BLaER1 (cell line): ENCODE data around the gene SPATA13.
"Not testable (repeated sequence)": the region's sequence is repeated elsewhere in the genome, so short reads cannot be mapped to it uniquely, and the experiment has no call there.

Experiments
- H3K27ac ChIP-seq: shearing (Covaris generic); formaldehyde crosslinking; 2 replicates; pipeline ENCODE4 v1.8.1; 2022
- H3K27me3 ChIP-seq: shearing (Covaris generic); formaldehyde crosslinking; 2 replicates; pipeline ENCODE4 v1.8.1; 2022
- H3K36me3 ChIP-seq: shearing (Covaris generic); formaldehyde crosslinking; 2 replicates; pipeline ENCODE4 v1.8.1; 2022
- H3K4me1 ChIP-seq: shearing (Covaris generic); formaldehyde crosslinking; 2 replicates; pipeline ENCODE4 v1.8.1; 2022
- H3K4me2 ChIP-seq: shearing (Covaris generic); formaldehyde crosslinking; 2 replicates; pipeline ENCODE4 v1.8.1; 2022
- H3K4me3 ChIP-seq: shearing (Covaris generic); formaldehyde crosslinking; 2 replicates; pipeline ENCODE4 v1.8.1; 2022
- H3K9ac ChIP-seq: shearing (Covaris generic); formaldehyde crosslinking; 2 replicates; pipeline ENCODE4 v1.8.1; 2022
- H3K9me3 ChIP-seq: shearing (Covaris generic); formaldehyde crosslinking; 2 replicates; pipeline ENCODE4 v1.8.1; 2022
- H4K20me1 ChIP-seq: shearing (Covaris generic); formaldehyde crosslinking; 2 replicates; pipeline ENCODE4 v1.8.1; 2022
- Cebpa-rat ChIP-seq: shearing (Covaris generic); IDR thresholded peaks from 2 replicates; pipeline ENCODE4 v1.8.1; 2022

SPATA13 gene

DNA sequence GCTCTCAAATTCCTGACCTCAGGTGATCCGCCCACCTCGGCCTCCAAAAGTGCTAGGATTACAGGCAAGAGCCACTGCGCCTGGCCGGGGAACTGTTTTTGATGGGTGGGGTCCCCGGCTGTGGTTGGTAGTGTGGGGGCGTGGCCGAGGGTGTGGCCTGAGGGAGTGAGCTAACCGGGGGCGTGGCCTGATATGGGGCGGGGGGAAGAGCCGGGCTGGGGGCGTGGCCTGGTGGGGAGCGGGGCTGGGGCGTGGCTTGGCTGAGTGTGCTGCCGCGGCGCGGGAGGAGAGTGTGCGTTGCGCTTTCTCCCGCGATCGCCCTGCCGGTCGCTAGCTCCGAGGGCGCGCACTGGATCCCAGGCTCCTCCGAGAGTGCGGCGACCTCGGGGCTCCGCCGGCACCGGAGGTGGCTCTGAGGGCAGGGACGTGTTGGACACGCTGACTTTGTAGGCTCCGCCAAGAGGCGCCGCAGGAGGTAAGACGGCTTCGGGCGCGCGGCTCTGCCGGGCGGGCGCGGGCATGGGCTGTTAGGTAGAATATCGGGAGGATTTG is at the start of gene SPATA13:
Gene SPATA13, plus strand, starts transcription at position 263 of the 552 bp plus-strand sequence. CDS start 62,210 bp downstream, outside the sequence.
- peaks cover 37% of the 10 kb centered on the region for H3K4me1 ChIP-seq
- H3K27me3 ChIP-seq, result peaks cover 16% of the 10 kb centered on the region
- peak within 1 kb of the TSS; percentile 87 for H3K4me3 ChIP-seq
- H3K4me2 ChIP-seq, result peak within 1 kb of the TSS; percentile 98
- H3K27ac ChIP-seq, result peak within 1 kb of the TSS; percentile 72
- no peaks in the 10 kb centered on the region for H3K36me3 ChIP-seq
- H3K9me3 ChIP-seq, result no peaks in the 10 kb centered on the region
- no peak for TF ChIP-seq Cebpa-rat
- peak within 1 kb of the TSS; percentile 84 for H3K9ac ChIP-seq
- H4K20me1 ChIP-seq, result peaks cover 44% of the 10 kb centered on the region

DNA sequence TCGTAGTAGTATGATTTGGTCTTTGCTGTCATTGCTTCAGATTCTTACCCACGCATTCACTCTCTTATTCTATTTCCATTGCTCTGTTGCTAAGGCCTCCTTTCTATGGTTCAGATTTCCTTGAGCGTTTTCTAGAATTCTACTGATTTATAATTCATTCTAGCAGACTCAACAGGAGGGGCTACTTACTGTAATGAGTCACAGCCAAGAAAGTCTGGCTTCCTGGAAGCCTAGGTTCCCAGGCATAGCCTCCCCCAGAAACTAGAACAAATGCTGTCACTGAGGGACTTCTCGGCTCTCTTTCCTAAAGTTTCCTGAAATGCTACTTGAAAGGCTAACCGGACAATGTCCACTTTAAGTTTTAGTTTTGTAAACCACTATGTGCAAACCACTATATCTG is 47.7 kb upstream of the SPATA13 start:
- no peak for TF ChIP-seq Cebpa-rat
- H3K4me3 ChIP-seq, result no peak overlapping the region
- no peak overlapping the region for H3K27ac ChIP-seq

DNA sequence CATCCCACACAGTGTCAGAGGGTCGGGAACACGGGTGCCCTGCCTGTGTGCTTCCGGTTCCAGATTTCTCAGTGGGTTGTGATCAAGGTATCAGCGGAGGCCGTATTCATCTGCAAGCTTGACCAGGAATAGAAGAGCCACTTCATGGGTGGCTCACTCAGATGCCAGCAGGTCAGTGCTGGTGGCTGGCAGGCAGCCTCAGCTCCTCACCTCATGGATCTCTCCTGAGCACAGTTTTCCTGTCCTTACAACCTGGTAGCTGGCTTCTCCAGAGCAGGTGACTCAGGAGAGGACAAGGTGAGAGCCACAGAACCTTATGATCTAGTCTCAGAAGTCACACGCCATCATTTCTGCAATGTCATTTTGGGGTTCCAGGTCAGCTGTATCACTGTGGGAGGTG is 44.8 kb upstream of the SPATA13 start:
- H3K27ac ChIP-seq, result no peak overlapping the region
- TF ChIP-seq Cebpa-rat, result no peak
- no peak overlapping the region for H3K4me3 ChIP-seq
- H3K4me2 ChIP-seq, result no peak overlapping the region
- H3K36me3 ChIP-seq, result no peaks in the 10 kb centered on the region
- H3K27me3 ChIP-seq, result no peaks in the 10 kb centered on the region
- H4K20me1 ChIP-seq, result no peaks in the 10 kb centered on the region
- H3K4me1 ChIP-seq, result no peaks in the 10 kb centered on the region
- no peak overlapping the region for H3K9ac ChIP-seq
- no peaks in the 10 kb centered on the region for H3K9me3 ChIP-seq

More for the DNA sequence above, 47.7 kb upstream of the SPATA13 start:
- H3K4me2 ChIP-seq, result no peak overlapping the region
- no peaks in the 10 kb centered on the region for H3K9me3 ChIP-seq
- no peak overlapping the region for H3K9ac ChIP-seq
- H3K4me1 ChIP-seq, result no peaks in the 10 kb centered on the region
- no peaks in the 10 kb centered on the region for H4K20me1 ChIP-seq
- H3K27me3 ChIP-seq, result no peaks in the 10 kb centered on the region
- no peaks in the 10 kb centered on the region for H3K36me3 ChIP-seq

DNA sequence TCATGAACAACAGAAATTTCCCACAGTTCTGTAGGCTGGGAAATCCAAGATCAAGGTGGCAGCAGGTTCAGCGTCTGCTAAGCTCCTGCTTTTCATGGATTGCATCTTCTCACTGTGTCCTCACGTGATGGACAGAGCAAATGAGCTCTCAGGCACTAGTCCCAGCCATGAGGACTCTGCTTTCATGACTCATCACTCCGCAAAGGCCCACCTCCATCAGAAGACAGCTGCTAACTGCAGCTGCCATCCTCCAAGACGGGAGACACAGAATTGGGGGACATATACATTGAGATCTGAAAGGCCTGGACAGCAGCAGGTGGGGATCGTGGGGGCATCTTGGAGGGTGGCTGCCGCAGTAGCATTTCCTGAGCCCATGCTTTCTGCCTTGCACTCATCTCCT is 44.4 kb upstream of the SPATA13 start:
- Histone ChIP-seq H3K9me3 (no peaks in the 10 kb centered on the region), H3K4me1 (no peaks in the 10 kb centered on the region), H3K4me2 (no peak overlapping the region), H4K20me1 (no peaks in the 10 kb centered on the region), H3K9ac (no peak overlapping the region), H3K27ac (no peak overlapping the region), H3K4me3 (no peak overlapping the region), H3K36me3 (no peaks in the 10 kb centered on the region), H3K27me3 (no peaks in the 10 kb centered on the region)
- no peak for TF ChIP-seq Cebpa-rat

DNA sequence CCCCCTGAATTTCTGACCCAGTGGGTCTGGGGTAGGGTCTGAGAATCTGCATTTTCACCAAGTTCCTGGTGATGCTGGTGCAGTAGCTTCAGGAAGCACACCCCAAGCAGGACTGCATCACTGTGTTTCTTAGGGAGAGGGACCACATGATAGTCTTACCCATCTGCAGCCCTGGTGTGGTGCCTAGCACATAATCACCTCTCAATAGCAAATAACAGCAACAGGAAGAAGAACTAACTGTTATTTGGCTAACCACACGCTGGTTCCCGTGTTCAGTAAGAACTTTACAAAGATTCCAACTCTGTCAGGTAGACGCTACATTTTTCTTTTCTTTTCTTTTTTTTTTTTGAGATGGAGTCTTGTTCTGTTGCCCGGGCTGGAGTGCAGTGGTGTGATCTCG is 41.9 kb upstream of the SPATA13 start:
- no peak overlapping the region for H3K27ac ChIP-seq
- H4K20me1 ChIP-seq, result no peaks in the 10 kb centered on the region
- no peaks in the 10 kb centered on the region for H3K27me3 ChIP-seq
- no peaks in the 10 kb centered on the region for H3K4me1 ChIP-seq
- H3K4me2 ChIP-seq, result no peak overlapping the region
- no peak overlapping the region for H3K4me3 ChIP-seq
- no peak for TF ChIP-seq Cebpa-rat
- H3K9ac ChIP-seq, result no peak overlapping the region
- H3K9me3 ChIP-seq, result no peaks in the 10 kb centered on the region
- H3K36me3 ChIP-seq, result no peaks in the 10 kb centered on the region

DNA sequence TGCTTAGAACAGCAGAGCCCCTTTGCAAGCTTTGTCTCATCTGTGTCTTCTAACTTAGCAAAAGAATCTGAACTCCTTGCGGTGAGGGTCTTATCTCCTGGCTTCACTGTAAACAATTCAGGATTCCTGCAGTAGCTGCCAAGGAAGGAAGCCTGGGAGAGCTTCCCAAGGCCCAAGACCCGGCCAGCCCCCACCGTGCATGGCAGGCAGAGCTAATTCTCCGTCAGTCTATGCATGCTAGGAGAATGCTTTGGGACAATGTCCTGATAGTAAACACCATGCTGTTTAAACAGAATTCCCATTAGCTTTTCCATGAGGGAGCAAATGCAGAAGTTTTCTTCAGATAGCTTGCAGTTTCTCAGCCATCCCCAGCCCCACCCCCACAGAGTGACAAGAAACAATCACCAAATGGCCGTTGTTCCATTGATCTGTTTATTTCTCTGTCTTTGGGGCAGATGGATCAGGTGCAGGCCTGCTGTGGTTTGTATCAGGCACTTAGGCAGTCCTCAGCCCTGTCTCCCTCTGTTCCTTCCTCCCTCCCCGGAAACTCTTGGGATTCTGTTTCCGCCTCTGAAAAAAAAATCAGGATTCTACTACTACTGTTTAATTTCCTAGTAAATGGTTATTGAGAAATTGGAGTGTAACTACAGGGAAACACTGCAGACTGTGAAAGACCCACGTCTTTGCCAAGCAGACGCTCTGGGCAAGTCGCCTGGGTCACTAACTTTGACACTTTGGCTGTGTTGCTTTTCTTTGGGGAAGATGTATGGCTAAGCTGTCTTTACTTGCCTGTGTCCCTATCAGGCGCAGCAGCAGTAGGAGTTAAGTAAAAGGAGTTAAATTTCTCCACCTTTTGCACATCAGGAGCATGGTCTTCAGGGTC is 40.7 kb upstream of the SPATA13 start:
- Histone ChIP-seq H3K9ac (no peak overlapping the region), H3K9me3 (no peaks in the 10 kb centered on the region), H3K4me3 (no peak overlapping the region), H3K27ac (no peak overlapping the region), H3K36me3 (no peaks in the 10 kb centered on the region), H3K4me1 (peaks cover 7% of the 10 kb centered on the region; the same call in 1 of the 2 replicates), H3K27me3 (no peaks in the 10 kb centered on the region), H3K4me2 (no peak overlapping the region), H4K20me1 (no peaks in the 10 kb centered on the region)
- TF ChIP-seq Cebpa-rat, result no peak

DNA sequence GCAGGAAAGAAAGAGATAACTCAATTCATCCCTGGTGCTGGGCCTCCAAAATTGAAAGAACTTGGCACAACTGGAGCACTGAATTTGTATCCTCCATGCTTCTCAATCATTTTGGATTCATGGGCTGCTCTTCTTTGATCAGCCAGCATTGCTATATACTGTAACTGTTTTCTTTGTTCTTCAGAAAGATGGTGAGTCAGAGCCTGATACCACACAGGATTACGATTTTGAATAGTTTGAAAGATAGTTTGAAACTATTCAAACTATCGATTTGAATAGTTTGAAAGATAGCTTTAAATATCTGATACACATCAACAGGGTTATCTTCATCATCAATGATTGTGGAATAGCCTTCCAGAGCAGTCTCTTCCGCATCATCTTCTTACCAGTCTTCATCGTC is 38.5 kb upstream of the SPATA13 start:
- not testable (repeated sequence) for H3K4me2 ChIP-seq, H3K9me3 ChIP-seq, H3K27ac ChIP-seq, H3K9ac ChIP-seq, H3K27me3 ChIP-seq, H3K4me3 ChIP-seq, H4K20me1 ChIP-seq, H3K36me3 ChIP-seq
- H3K4me1 ChIP-seq, result peaks cover 12% of the 10 kb centered on the region; the same call in 1 of the 2 replicates

DNA sequence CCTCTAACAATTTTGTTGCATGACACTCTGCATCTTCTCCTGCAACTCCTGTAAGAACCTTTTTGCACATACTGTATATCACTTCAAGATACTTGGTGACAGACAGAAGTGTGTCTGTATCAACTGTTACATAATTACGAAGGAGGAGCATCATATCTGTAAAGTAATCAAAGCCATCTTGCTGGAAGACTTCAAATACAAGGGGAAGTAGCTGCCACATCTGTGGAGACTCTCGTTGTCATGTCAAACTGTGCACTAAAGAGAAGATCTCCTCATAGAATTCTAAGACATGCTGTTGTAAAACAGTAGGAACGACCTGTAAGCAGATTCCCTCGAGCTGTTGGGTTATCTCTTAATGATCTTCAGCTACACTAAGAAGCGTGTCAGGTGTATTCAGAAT is 38.0 kb upstream of the SPATA13 start:
- Histone ChIP-seq H4K20me1 (no peaks in the 10 kb centered on the region), H3K27me3 (no peaks in the 10 kb centered on the region), H3K9ac (no peak overlapping the region), H3K9me3 (no peaks in the 10 kb centered on the region), H3K4me2 (no peak overlapping the region), H3K4me1 (peaks cover 12% of the 10 kb centered on the region; the same call in 1 of the 2 replicates), H3K36me3 (no peaks in the 10 kb centered on the region), H3K4me3 (no peak overlapping the region), H3K27ac (no peak overlapping the region)
- no peak for TF ChIP-seq Cebpa-rat

DNA sequence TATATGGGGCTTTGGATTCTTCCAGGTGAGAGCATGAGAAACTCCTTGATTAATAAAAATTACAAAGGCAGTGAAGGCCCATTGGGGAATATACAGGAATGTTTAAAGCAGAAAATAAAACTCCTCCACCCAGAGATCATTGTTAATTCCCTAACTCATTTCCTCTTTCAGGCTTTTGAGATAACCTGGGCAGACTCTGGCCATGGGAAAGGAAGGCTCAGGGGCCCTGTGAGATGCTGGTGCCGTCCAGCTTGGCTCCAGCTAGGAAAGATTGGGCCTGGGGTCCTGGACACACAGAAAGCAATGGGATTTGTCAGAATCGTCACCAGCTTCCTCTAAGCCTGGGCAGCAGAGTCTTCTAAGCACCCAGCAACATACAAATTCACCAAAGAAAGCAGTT is 36.8 kb upstream of the SPATA13 start:
- H4K20me1 ChIP-seq, result no peaks in the 10 kb centered on the region
- no peak for TF ChIP-seq Cebpa-rat
- no peaks in the 10 kb centered on the region for H3K9me3 ChIP-seq
- H3K27ac ChIP-seq, result no peak overlapping the region
- H3K36me3 ChIP-seq, result no peaks in the 10 kb centered on the region
- H3K4me1 ChIP-seq, result peaks cover 12% of the 10 kb centered on the region; the same call in 1 of the 2 replicates
- H3K4me2 ChIP-seq, result no peak overlapping the region
- no peaks in the 10 kb centered on the region for H3K27me3 ChIP-seq
- H3K4me3 ChIP-seq, result no peak overlapping the region
- H3K9ac ChIP-seq, result no peak overlapping the region

DNA sequence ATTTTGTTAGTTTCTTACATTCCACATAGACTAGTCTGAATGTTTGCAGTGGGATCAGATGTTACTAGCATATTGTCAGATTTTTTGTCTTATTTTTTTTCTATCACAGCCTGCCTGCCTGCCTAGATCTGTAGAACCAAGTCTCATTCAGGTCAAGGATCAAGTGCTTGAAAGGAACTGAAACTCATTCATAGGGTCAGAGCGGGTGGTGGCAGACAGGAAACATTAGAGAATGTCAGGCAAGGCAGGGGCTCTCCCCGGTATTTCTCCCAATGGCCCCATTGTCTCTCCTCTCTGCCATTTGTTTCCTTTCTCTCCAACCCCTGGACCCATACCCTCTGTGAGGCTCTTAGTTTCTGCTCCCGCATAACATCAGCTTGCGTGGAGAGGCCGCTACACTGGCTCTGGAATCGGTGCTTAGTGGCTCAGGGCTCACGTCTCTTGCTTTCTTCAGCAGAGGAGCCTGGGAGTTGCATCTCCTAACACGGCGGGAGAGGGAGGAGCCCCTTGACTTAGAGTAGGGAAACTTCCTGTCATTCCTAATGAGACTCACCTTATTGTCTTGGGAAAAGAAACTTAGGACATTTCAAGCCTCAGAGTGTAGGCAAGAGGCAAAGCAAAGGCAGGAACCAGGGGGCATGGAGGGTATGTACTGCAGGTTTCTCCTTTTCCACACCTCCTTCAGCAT is 35.6 kb upstream of the SPATA13 start:
- H4K20me1 ChIP-seq, result no peaks in the 10 kb centered on the region
- peaks cover 12% of the 10 kb centered on the region; the same call in 1 of the 2 replicates for H3K4me1 ChIP-seq
- no peak for TF ChIP-seq Cebpa-rat
- no peaks in the 10 kb centered on the region for H3K27me3 ChIP-seq
- H3K27ac ChIP-seq, result no peak overlapping the region
- H3K4me2 ChIP-seq, result peak overlapping the region; percentile 17
- no peak overlapping the region for H3K9ac ChIP-seq
- no peaks in the 10 kb centered on the region for H3K36me3 ChIP-seq
- H3K4me3 ChIP-seq, result no peak overlapping the region
- no peaks in the 10 kb centered on the region for H3K9me3 ChIP-seq
